Measurements from ENCODE around the gene DIPK1C. TPM values are rescaled to one million over a fixed set of nuclear protein-coding genes. Genes with fewer than 3 reads are reported as not detected.

Gene DIPK1C
- total and polyA plus RNA-seq, 2 donors (not counting 1 experiment from before 2014, with no cell fraction given), result not detected

GRCh38 chr18:74478880-74479279 is 21.8 kb upstream of the DIPK1C start:
- DNase-seq (no peak), ATAC-seq (ENCODE audit: low read depth) (no peak)
- Mint-ChIP-seq H3K27ac (no peak overlapping the region), H3K4me1 (no peaks in the 10 kb centered on the region), H3K27me3 (peaks cover 18% of the 10 kb centered on the region), H3K9me3 (ENCODE audit: insufficient read depth) (no peaks in the 10 kb centered on the region), H3K4me3 (no peak overlapping the region)
- WGBS (ENCODE audit: insufficient coverage), result 86% methylated on average over 6 of the region's 6 CpGs
- TF ChIP-seq CTCF (IDR thresholded peaks at IDR 0.05), result no peak
- no peak for TF ChIP-seq EZH2 (IDR thresholded peaks at IDR 0.05; ENCODE audit: borderline replicate concordance, insufficient read depth, low read depth, low read length, poor library complexity, severe bottlenecking)
- H3K9me3 ChIP-seq (ENCODE audit: control extremely low read depth in 1 of 3, control insufficient read depth in 2 of 3, insufficient read depth in 1 of 3, low read length in 2 of 3), result no peaks in the 10 kb centered on the region
- H3K27ac ChIP-seq (ENCODE audit: low read length in 2 of 2), result no peak overlapping the region
- no peaks in the 10 kb centered on the region for H4K20me1 ChIP-seq (ENCODE audit: control insufficient read depth, insufficient read depth, low read length, poor library complexity, severe bottlenecking)
- no peaks in the 10 kb centered on the region for H3K4me1 ChIP-seq (ENCODE audit: control insufficient read depth in 2 of 2, insufficient read depth in 2 of 2, low read length in 2 of 2)
- H3K9ac ChIP-seq (ENCODE audit: low read length), result no peak overlapping the region
- no peak overlapping the region for H3K4me2 ChIP-seq (replicated peaks; ENCODE audit: low read depth, low read length, poor library complexity, severe bottlenecking)
- no peak overlapping the region for H3K4me3 ChIP-seq (ENCODE audit: control extremely low read depth in 1 of 5, extremely low read depth in 1 of 5, insufficient read depth in 1 of 5, low read depth in 2 of 5, low read length in 4 of 5)
- no peak overlapping the region for H2AFZ ChIP-seq (ENCODE audit: insufficient read depth, low read depth, low read length, poor library complexity, severe bottlenecking)
- peaks cover 0 to 14% (median 3%) of the 10 kb centered on the region in 4 experiments for H3K27me3 ChIP-seq (replicated peaks in 1 of 4; ENCODE audit: control extremely low read depth in 1 of 4, control insufficient read depth in 3 of 4, insufficient read depth in 4 of 4, low read length in 3 of 4)
- no peaks in the 10 kb centered on the region for H3K79me2 ChIP-seq (ENCODE audit: control insufficient read depth, insufficient read depth, low read length)
- no peaks in the 10 kb centered on the region for H3K36me3 ChIP-seq (replicated peaks in 1 of 2; ENCODE audit: control extremely low read depth in 1 of 2, control insufficient read depth in 1 of 2, extremely low read depth in 1 of 2, insufficient read depth in 2 of 2, low read length in 1 of 2)
- POLR2A ChIA-PET, result no interaction called here
- CTCF ChIA-PET, result no interaction called here
- intact Hi-C loops (cut with micrococcal nuclease), result no loop called here

GRCh38 chr18:74478316-74478715 is 21.2 kb upstream of the DIPK1C start:
- Mint-ChIP-seq H3K4me3 (no peak overlapping the region), H3K27ac (no peak overlapping the region), H3K4me1 (no peaks in the 10 kb centered on the region), H3K9me3 (ENCODE audit: insufficient read depth) (no peaks in the 10 kb centered on the region), H3K27me3 (peaks cover 18% of the 10 kb centered on the region)
- POLR2A ChIA-PET, result no interaction called here
- Histone ChIP-seq H3K79me2 (ENCODE audit: control insufficient read depth, insufficient read depth, low read length) (no peaks in the 10 kb centered on the region), H3K27me3 (replicated peaks in 1 of 4; ENCODE audit: control extremely low read depth in 1 of 4, control insufficient read depth in 3 of 4, insufficient read depth in 4 of 4, low read length in 3 of 4) (peaks cover 0 to 14% (median 3%) of the 10 kb centered on the region in 4 experiments), H3K9me3 (ENCODE audit: control extremely low read depth in 1 of 3, control insufficient read depth in 2 of 3, insufficient read depth in 1 of 3, low read length in 2 of 3) (no peaks in the 10 kb centered on the region), H3K36me3 (replicated peaks in 1 of 2; ENCODE audit: control extremely low read depth in 1 of 2, control insufficient read depth in 1 of 2, extremely low read depth in 1 of 2, insufficient read depth in 2 of 2, low read length in 1 of 2) (no peaks in the 10 kb centered on the region), H3K9ac (ENCODE audit: low read length) (no peak overlapping the region), H3K27ac (ENCODE audit: low read length in 2 of 2) (no peak overlapping the region), H3K4me3 (ENCODE audit: control extremely low read depth in 1 of 5, extremely low read depth in 1 of 5, insufficient read depth in 1 of 5, low read depth in 2 of 5, low read length in 4 of 5) (no peak overlapping the region), H2AFZ (ENCODE audit: insufficient read depth, low read depth, low read length, poor library complexity, severe bottlenecking) (no peak overlapping the region), H4K20me1 (ENCODE audit: control insufficient read depth, insufficient read depth, low read length, poor library complexity, severe bottlenecking) (no peaks in the 10 kb centered on the region), H3K4me2 (replicated peaks; ENCODE audit: low read depth, low read length, poor library complexity, severe bottlenecking) (no peak overlapping the region), H3K4me1 (ENCODE audit: control insufficient read depth in 2 of 2, insufficient read depth in 2 of 2, low read length in 2 of 2) (no peaks in the 10 kb centered on the region)
- DNase-seq, result no peak
- intact Hi-C loops (cut with micrococcal nuclease), result no loop called here
- ATAC-seq (ENCODE audit: low read depth), result no peak
- no peak for TF ChIP-seq CTCF (IDR thresholded peaks at IDR 0.05)
- TF ChIP-seq EZH2 (IDR thresholded peaks at IDR 0.05; ENCODE audit: borderline replicate concordance, insufficient read depth, low read depth, low read length, poor library complexity, severe bottlenecking), result no peak
- 98% methylated on average over 4 of the region's 7 CpGs for WGBS (ENCODE audit: insufficient coverage)
- CTCF ChIA-PET, result no interaction called here

All from B cell (primary cell).